Coronary artery (tissue), 2 donors: ENCODE data around the gene VSIG2.

Source experiments
- DNase-seq: peaks from one replicate; pipeline ENCODE4 v3.0.0-alpha.2; 2017; ENCODE audit warnings: low spot score
- H3K27ac ChIP-seq, 2 donors: fragments of 200-600 bp; sonication (generic); one replicate each; pipeline ENCODE4 v1.5.1; 2016 to 2019
- H3K4me3 ChIP-seq: fragments of 200-600 bp; sonication (generic); 2 replicates; pipeline ENCODE4 v1.5.1; 2016; ENCODE audit warnings: mild to moderate bottlenecking, moderate library complexity
- TF ChIP-seq, protein P1 (sequence below): fragments of 200-600 bp; sonication (generic); IDR thresholded peaks from one replicate; pipeline ENCODE4 v1.5.1; 2019; ENCODE audit warnings: antibody characterized with exemption

Gene VSIG2

GRCh38 chr11:124762624-124763155, 10.6 kb upstream of the VSIG2 start:
- Histone ChIP-seq H3K4me3 (peak overlapping the region; percentile 92), H3K27ac (peak overlapping the region; percentile 94 to 99)
- TF ChIP-seq, protein P1, sequence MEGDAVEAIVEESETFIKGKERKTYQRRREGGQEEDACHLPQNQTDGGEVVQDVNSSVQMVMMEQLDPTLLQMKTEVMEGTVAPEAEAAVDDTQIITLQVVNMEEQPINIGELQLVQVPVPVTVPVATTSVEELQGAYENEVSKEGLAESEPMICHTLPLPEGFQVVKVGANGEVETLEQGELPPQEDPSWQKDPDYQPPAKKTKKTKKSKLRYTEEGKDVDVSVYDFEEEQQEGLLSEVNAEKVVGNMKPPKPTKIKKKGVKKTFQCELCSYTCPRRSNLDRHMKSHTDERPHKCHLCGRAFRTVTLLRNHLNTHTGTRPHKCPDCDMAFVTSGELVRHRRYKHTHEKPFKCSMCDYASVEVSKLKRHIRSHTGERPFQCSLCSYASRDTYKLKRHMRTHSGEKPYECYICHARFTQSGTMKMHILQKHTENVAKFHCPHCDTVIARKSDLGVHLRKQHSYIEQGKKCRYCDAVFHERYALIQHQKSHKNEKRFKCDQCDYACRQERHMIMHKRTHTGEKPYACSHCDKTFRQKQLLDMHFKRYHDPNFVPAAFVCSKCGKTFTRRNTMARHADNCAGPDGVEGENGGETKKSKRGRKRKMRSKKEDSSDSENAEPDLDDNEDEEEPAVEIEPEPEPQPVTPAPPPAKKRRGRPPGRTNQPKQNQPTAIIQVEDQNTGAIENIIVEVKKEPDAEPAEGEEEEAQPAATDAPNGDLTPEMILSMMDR: no peak
- no peak for DNase-seq

GRCh38 chr11:124762105-124762623, 10.1 kb upstream of the VSIG2 start, which contains the start of gene ESAM:
TSS of gene ESAM (minus strand) at chr11:124762290. CDS start at chr11:124762154, 136 bp downstream.
- TF ChIP-seq, protein P1: no peak
- peak within 1 kb of the TSS; percentile 92 for H3K4me3 ChIP-seq
- peak within 1 kb of the TSS; percentile 94 to 99 for H3K27ac ChIP-seq
- DNase-seq: no peak

DNA sequence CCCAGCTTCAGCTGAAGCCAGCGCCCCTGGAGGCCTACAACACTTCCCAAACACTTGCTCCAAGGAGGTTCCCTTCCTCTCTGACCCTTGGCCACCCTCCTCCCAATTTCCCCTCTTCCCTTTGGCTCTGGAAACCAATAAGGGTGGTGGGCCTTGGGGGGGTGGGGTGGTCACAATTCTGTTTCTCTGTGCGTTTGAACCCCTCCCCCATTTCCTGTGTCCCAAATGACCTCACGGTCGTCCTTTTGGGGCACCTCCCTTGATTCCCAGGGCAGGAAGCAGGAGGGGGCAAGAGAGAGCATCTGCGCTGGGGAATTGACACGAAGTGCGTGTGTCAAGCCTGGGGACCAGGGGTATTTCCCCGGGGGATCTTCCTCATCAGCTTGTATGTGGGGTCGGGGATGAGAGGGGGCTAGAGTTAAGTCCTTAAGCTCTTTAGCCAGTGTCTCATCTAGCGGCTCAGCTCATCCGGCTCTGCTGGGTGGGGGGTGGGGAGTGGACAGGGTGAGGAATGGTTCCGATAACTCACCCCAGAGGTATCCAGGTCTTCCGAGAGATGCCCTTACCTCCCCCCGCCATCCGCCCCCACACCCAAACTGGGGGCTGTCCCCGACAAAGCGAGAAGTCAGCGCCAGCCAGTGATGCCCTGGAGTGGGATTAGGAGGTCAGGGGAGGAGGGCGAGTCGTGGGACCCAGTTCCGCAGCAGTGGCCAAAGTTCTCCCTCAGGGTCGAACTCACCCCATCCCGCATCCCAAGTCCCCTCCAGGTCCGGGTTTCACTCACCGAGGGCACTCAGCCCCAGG, 9.4 kb upstream of the VSIG2 start:
- DNase-seq: no peak
- TF ChIP-seq, protein P1: no peak
- peak overlapping the region; percentile 94 to 99 for H3K27ac ChIP-seq
- H3K4me3 ChIP-seq: peak overlapping the region; percentile 92

- Histone ChIP-seq H3K4me3 (peak overlapping the region; percentile 92), H3K27ac (peak overlapping the region; percentile 94 to 99)
- TF ChIP-seq, protein P1: no peak
- DNase-seq: no peak
Observed at GRCh38 chr11:124760806-124761205, 8.8 kb upstream of the VSIG2 start.

DNA sequence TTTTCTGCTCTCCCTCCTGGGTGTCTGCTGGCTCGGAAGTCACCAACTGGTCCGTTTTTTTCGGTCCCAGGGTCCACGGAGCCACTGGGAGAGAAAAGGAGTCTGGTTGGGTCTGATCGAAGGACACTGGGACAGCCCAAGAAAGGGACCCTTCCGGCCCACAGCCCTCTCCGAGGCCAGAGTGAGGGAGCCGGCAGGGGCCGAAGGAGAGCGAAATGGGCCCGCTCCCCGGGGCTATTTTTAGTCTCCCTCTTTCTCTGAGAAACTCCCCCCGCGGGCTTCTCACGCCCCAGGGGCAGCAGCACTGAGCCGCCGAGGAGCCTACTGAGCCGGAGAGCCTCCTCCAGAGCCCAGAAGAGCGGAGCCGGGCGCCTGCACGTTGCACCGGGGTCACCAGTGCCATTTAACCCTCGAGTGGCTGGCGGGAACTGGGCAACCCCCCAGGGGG, 8.2 kb upstream of the VSIG2 start:
- TF ChIP-seq, protein P1: no peak
- DNase-seq: no peak
- Histone ChIP-seq H3K4me3 (peak overlapping the region; percentile 92), H3K27ac (peak overlapping the region; percentile 94 to 99)

DNA sequence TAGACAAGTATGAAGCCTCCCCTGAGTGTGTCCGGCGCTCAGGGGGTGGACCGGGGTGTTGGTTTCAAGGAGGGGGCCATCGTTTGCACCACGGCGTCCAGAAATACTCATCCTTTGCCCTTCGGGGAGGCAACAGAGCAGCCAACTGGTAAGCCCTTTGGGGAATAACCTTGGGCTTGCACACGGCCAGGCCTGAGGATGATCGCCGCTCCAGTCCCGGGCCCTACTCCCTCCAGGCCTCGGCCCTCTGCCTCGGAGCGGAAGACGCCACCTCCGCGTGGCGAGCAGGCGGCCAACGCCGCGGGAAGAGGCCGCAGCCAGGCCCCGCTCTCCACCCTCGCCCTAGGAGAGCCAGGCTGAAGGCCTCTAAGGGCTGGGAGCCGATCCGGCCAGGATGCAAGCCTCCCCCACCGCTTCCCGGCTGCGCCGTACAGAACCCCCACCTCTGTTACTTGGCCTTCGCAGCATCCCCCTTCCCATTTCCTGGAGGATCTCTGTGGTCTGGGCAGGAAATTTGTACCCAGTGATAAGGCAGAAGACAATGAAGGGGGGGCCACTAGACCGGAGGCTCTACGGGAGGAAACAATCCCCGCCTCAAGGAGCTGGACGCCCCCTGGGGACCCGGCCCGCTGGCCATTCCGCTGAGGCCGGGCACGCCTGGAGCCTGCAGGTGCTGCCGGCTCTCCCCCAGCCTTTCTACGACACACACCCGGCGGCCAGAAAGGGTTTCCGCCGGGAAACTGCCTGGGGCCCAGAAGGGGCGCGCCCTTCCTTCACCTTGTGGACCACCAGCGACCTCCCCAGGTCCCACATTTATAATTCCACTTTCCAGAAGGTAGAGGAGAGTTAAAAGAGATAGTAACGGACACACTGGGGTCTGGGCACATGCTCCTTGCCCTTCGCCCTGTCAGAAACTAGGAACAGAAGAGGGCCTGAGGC, 7.5 kb upstream of the VSIG2 start:
- peak overlapping the region; percentile 92 for H3K4me3 ChIP-seq
- DNase-seq: peak; percentile 75
- TF ChIP-seq, protein P1: no peak
- H3K27ac ChIP-seq: peak overlapping the region; percentile 94 to 99
